Measurements from ENCODE around the gene KIFBP. TPM values are rescaled to one million over a fixed set of nuclear protein-coding genes. Genes with fewer than 3 reads are reported as not detected.

KIFBP gene
- total and polyA plus RNA-seq, 2 experiments from 2014 or later: 33.8 to 40.5 TPM

- 72% methylated on average over 14 of the region's 14 CpGs for WGBS (ENCODE audit: low lambda C conversion rate, missing lambda C conversion rate)
- no peak overlapping the region for H3K4me3 ChIP-seq
- H4K20me1 ChIP-seq (ENCODE audit: insufficient read depth, poor library complexity, severe bottlenecking): no peaks in the 10 kb centered on the region
- H3K79me2 ChIP-seq: no peaks in the 10 kb centered on the region
- H3K4me1 ChIP-seq (ENCODE audit: insufficient read depth): no peaks in the 10 kb centered on the region
- H3K9me2 ChIP-seq (replicated peaks; ENCODE audit: insufficient read depth): no peaks in the 10 kb centered on the region
- H2AFZ ChIP-seq: no peak overlapping the region
- H3K9me3 ChIP-seq (ENCODE audit: low read depth): no peaks in the 10 kb centered on the region
- H3K27me3 ChIP-seq: no peaks in the 10 kb centered on the region
- H3K27ac ChIP-seq: no peak overlapping the region
- TF ChIP-seq EZH2 (IDR thresholded peaks at IDR 0.05; ENCODE audit: borderline replicate concordance): no peak
- TF ChIP-seq CTCF (IDR thresholded peaks at IDR 0.05; ENCODE audit: poor library complexity): no peak
- TF ChIP-seq EZH2phosphoT487 (IDR thresholded peaks at IDR 0.05; ENCODE audit: low read depth, severe bottlenecking, unreplicated experiment): no peak
- no peak for DNase-seq (ENCODE audit: low spot score)
- H3K4me2 ChIP-seq: no peak overlapping the region
- no peaks in the 10 kb centered on the region for H3K36me3 ChIP-seq (replicated peaks; ENCODE audit: insufficient read depth, low read depth)
These were observed 68.8 kb downstream of the KIFBP start for GRCh38 chr10:69057261-69057950.

GRCh38 chr10:69057951-69058297 is 69.3 kb downstream of the KIFBP start:
- WGBS (ENCODE audit: low lambda C conversion rate, missing lambda C conversion rate): 0% methylated on average over 1 of the region's 1 CpG
- no peak overlapping the region for H2AFZ ChIP-seq
- H3K4me2 ChIP-seq: no peak overlapping the region
- TF ChIP-seq EZH2 (IDR thresholded peaks at IDR 0.05; ENCODE audit: borderline replicate concordance): no peak
- no peak for TF ChIP-seq CTCF (IDR thresholded peaks at IDR 0.05; ENCODE audit: poor library complexity)
- no peak for TF ChIP-seq EZH2phosphoT487 (IDR thresholded peaks at IDR 0.05; ENCODE audit: low read depth, severe bottlenecking, unreplicated experiment)
- no peak overlapping the region for H3K27ac ChIP-seq
- no peaks in the 10 kb centered on the region for H3K9me3 ChIP-seq (ENCODE audit: low read depth)
- no peak overlapping the region for H3K4me3 ChIP-seq
- H3K36me3 ChIP-seq (replicated peaks; ENCODE audit: insufficient read depth, low read depth): no peaks in the 10 kb centered on the region
- H3K9me2 ChIP-seq (replicated peaks; ENCODE audit: insufficient read depth): no peaks in the 10 kb centered on the region
- no peaks in the 10 kb centered on the region for H3K4me1 ChIP-seq (ENCODE audit: insufficient read depth)
- DNase-seq (ENCODE audit: low spot score): no peak
- no peaks in the 10 kb centered on the region for H3K79me2 ChIP-seq
- peaks cover 5% of the 10 kb centered on the region for H3K27me3 ChIP-seq
- no peaks in the 10 kb centered on the region for H4K20me1 ChIP-seq (ENCODE audit: insufficient read depth, poor library complexity, severe bottlenecking)

- Histone ChIP-seq H3K4me2 (no peak overlapping the region), H3K27ac (no peak overlapping the region), H3K9me3 (ENCODE audit: low read depth) (no peaks in the 10 kb centered on the region), H3K4me3 (no peak overlapping the region), H4K20me1 (ENCODE audit: insufficient read depth, poor library complexity, severe bottlenecking) (no peaks in the 10 kb centered on the region), H3K27me3 (peaks cover 8% of the 10 kb centered on the region), H3K36me3 (replicated peaks; ENCODE audit: insufficient read depth, low read depth) (no peaks in the 10 kb centered on the region), H2AFZ (no peak overlapping the region), H3K4me1 (ENCODE audit: insufficient read depth) (no peaks in the 10 kb centered on the region), H3K9me2 (replicated peaks; ENCODE audit: insufficient read depth) (no peaks in the 10 kb centered on the region), H3K79me2 (no peaks in the 10 kb centered on the region)
- 97% methylated on average over 8 of the region's 8 CpGs for WGBS (ENCODE audit: low lambda C conversion rate, missing lambda C conversion rate)
- DNase-seq (ENCODE audit: low spot score): no peak
- TF ChIP-seq EZH2phosphoT487 (IDR thresholded peaks at IDR 0.05; ENCODE audit: low read depth, severe bottlenecking, unreplicated experiment) (no peak), EZH2 (IDR thresholded peaks at IDR 0.05; ENCODE audit: borderline replicate concordance) (no peak), CTCF (IDR thresholded peaks at IDR 0.05; ENCODE audit: poor library complexity) (no peak)
These were observed 71.7 kb downstream of the KIFBP start for GRCh38 chr10:69060127-69060798.
